ENCODE measurements around the gene RASSF1. TPM values are rescaled to one million over a fixed set of nuclear protein-coding genes. Genes with fewer than 3 reads are reported as not detected.
A peak's percentile ranks its signal among the peaks of the same experiment; 100 is the strongest.

RASSF1 gene
- polyA plus RNA-seq, 2 of the 4 experiments (the other 2 are of a cell fraction) = 14.4 to 15.4 TPM

DNA sequence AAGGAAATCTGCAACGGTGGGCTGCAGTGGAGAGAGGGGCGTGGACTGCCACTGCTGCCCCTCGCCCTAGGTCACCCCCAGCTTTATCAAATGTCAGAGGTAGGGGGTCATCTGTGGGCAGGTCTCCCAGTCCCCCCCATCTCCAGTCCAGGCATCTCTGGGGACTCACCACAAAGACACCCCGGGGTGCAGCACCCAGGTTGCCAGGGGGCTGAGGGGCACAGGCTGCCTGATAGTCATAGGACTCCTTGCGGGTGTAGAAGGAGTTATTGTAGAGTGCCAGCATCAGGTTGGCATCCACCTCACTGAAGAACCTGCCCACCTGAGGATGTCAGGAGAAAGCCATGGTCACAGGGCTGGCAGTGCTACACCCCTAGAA, 25.2 kb upstream of the RASSF1 start:
- Histone ChIP-seq H3K4me2 (no peak overlapping the region), H3K9me3 (no peaks in the 10 kb centered on the region), H3K4me1 (no peaks in the 10 kb centered on the region), H3K27ac (no peak overlapping the region), H3K4me3 (no peak overlapping the region)
- POLR2A ChIA-PET = no interaction called here
- no peak for FAIRE-seq
- CTCF ChIA-PET = interaction anchor here (1.0 to 4.1 kb wide), 3 partner anchors 19 to 248 kb away, joined by 4 to 14 read pairs (median 4); no protein-coding TSS in a partner anchor
- ATAC-seq = no peak
- WGBS (ENCODE audit: missing lambda C conversion rate) = 67% methylated on average over 3 of the region's 5 CpGs
- no peak for DNase-seq (ENCODE audit: low read depth in 1 of 2, low spot score in 1 of 2)
- TF ChIP-seq CHD4 (IDR thresholded peaks at IDR 0.05; ENCODE audit: borderline replicate concordance) (no peak), ZSCAN20 (CRISPR knock-in tag; IDR thresholded peaks at IDR 0.05) (no peak), CEBPB (IDR thresholded peaks at IDR 0.05) (no peak), RFX5 (IDR thresholded peaks at IDR 0.05) (no peak), HOXB13 (CRISPR knock-in tag; IDR thresholded peaks at IDR 0.05; ENCODE audit: low read depth) (no peak), HEYL (CRISPR knock-in tag; IDR thresholded peaks at IDR 0.05) (no peak), HDAC2 (IDR thresholded peaks at IDR 0.05) (no peak), KDM1A (IDR thresholded peaks at IDR 0.05; ENCODE audit: low read depth) (no peak), EHMT2 (IDR thresholded peaks at IDR 0.05; ENCODE audit: low read depth) (no peak), BHLHE40 (IDR thresholded peaks at IDR 0.05; ENCODE audit: low read depth, low read length) (no peak), POLR2AphosphoS2 (conservative IDR thresholded peaks at IDR 0.05; ENCODE audit: low read length) (no peak), MAFK (IDR thresholded peaks at IDR 0.05; ENCODE audit: partially characterized antibody) (no peak), MAZ (IDR thresholded peaks at IDR 0.05; ENCODE audit: borderline replicate concordance, low read depth, low read length) (no peak), HOXB5 (CRISPR knock-in tag; IDR thresholded peaks at IDR 0.05) (no peak), FOXS1 (CRISPR knock-in tag; IDR thresholded peaks at IDR 0.05) (no peak)
- TF ChIP-seq, protein P1, sequence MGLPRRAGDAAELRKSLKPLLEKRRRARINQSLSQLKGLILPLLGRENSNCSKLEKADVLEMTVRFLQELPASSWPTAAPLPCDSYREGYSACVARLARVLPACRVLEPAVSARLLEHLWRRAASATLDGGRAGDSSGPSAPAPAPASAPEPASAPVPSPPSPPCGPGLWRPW (IDR thresholded peaks at IDR 0.05) = no peak
- TF ChIP-seq, protein P2, sequence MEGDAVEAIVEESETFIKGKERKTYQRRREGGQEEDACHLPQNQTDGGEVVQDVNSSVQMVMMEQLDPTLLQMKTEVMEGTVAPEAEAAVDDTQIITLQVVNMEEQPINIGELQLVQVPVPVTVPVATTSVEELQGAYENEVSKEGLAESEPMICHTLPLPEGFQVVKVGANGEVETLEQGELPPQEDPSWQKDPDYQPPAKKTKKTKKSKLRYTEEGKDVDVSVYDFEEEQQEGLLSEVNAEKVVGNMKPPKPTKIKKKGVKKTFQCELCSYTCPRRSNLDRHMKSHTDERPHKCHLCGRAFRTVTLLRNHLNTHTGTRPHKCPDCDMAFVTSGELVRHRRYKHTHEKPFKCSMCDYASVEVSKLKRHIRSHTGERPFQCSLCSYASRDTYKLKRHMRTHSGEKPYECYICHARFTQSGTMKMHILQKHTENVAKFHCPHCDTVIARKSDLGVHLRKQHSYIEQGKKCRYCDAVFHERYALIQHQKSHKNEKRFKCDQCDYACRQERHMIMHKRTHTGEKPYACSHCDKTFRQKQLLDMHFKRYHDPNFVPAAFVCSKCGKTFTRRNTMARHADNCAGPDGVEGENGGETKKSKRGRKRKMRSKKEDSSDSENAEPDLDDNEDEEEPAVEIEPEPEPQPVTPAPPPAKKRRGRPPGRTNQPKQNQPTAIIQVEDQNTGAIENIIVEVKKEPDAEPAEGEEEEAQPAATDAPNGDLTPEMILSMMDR (IDR thresholded peaks at IDR 0.05) = no peak
- TF ChIP-seq, protein P3, sequence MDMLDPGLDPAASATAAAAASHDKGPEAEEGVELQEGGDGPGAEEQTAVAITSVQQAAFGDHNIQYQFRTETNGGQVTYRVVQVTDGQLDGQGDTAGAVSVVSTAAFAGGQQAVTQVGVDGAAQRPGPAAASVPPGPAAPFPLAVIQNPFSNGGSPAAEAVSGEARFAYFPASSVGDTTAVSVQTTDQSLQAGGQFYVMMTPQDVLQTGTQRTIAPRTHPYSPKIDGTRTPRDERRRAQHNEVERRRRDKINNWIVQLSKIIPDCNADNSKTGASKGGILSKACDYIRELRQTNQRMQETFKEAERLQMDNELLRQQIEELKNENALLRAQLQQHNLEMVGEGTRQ (IDR thresholded peaks at IDR 0.05) = no peak
- TF ChIP-seq, protein P4, sequence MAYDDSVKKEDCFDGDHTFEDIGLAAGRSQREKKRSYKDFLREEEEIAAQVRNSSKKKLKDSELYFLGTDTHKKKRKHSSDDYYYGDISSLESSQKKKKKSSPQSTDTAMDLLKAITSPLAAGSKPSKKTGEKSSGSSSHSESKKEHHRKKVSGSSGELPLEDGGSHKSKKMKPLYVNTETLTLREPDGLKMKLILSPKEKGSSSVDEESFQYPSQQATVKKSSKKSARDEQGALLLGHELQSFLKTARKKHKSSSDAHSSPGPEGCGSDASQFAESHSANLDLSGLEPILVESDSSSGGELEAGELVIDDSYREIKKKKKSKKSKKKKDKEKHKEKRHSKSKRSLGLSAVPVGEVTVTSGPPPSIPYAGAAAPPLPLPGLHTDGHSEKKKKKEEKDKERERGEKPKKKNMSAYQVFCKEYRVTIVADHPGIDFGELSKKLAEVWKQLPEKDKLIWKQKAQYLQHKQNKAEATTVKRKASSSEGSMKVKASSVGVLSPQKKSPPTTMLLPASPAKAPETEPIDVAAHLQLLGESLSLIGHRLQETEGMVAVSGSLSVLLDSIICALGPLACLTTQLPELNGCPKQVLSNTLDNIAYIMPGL (CRISPR knock-in tag; IDR thresholded peaks at IDR 0.05; ENCODE audit: borderline replicate concordance) = no peak
- TF ChIP-seq, protein P5, sequence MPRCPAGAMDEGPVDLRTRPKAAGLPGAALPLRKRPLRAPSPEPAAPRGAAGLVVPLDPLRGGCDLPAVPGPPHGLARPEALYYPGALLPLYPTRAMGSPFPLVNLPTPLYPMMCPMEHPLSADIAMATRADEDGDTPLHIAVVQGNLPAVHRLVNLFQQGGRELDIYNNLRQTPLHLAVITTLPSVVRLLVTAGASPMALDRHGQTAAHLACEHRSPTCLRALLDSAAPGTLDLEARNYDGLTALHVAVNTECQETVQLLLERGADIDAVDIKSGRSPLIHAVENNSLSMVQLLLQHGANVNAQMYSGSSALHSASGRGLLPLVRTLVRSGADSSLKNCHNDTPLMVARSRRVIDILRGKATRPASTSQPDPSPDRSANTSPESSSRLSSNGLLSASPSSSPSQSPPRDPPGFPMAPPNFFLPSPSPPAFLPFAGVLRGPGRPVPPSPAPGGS (IDR thresholded peaks at IDR 0.05) = no peak

DNA sequence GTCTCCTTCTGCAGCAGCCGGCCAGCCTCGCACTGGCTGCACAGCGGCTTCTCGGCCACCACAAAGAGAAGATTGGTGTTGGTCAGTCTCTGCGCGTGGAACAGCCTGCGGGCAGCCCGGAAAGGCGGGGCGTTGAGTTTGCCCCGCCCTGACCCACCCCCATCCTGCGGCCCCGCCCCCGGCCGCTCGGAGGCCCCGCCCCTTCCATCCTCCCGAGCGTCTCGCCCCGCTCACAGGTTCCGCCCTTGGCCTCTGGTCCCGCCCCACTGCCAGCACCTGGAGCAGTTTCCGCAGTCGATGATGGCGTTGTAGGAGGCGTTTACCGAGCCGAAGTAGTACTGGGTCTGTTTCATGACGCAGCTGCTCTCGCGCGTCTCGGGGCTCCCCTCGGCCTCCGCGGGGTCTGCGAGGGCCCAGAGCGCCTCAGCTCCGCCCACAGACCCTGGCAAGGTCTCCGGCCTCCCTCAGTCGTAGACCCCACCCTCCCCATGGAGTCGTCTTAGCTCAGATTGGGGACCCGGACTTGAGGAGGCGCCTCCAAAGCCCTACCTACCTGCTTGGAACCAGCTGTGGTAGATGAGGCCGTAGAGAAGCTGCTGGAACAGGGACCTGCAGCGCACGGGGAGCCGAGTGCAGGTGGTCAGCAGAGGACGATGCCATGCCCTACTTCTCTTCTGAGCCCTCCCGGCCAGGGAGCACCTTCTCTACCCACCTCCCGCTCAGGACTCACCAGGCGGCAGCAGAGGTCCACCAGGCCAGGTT, 24.6 kb upstream of the RASSF1 start:
- no peak for TF ChIP-seq MAFK (IDR thresholded peaks at IDR 0.05; ENCODE audit: partially characterized antibody)
- TF ChIP-seq, protein P3 (IDR thresholded peaks at IDR 0.05) = no peak
- no peak for TF ChIP-seq HOXA7 (CRISPR knock-in tag; IDR thresholded peaks at IDR 0.05)
- TF ChIP-seq, protein P6, sequence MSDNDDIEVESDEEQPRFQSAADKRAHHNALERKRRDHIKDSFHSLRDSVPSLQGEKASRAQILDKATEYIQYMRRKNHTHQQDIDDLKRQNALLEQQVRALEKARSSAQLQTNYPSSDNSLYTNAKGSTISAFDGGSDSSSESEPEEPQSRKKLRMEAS (IDR thresholded peaks at IDR 0.05) = no peak
- Histone ChIP-seq H3K4me2 (no peak overlapping the region), H3K4me1 (no peaks in the 10 kb centered on the region), H3K27ac (no peak overlapping the region), H3K4me3 (no peak overlapping the region), H3K9me3 (no peaks in the 10 kb centered on the region)
- ChIA-PET POLR2A (no interaction called here), CTCF (interaction anchor here (1.6 to 4.1 kb wide), 2 partner anchors 18 to 178 kb away, joined by 4 to 14 read pairs; no protein-coding TSS in a partner anchor)
- FAIRE-seq (no peak), DNase-seq (ENCODE audit: low read depth in 1 of 2, low spot score in 1 of 2) (no peak), ATAC-seq (peak in 1 of 2 experiments; percentile 47; a peak in 3 of 6 replicates)
- WGBS (ENCODE audit: missing lambda C conversion rate) = 77% methylated on average over 15 of the region's 53 CpGs
